Lower lobe of right lung (tissue), 2 donors: ENCODE data around the gene SLC25A18. TPM values are rescaled to one million over a fixed set of nuclear protein-coding genes. Genes with fewer than 3 reads are reported as not detected.
A peak's percentile ranks its signal among the peaks of the same experiment; 100 is the strongest.

Experiments
- ATAC-seq, 2 donors: fragments of 200-7000 bp; cut with Tn5 transposase; one replicate each; pipeline ENCODE4 v1.9.1; 2020 to 2022; ENCODE audit warnings: mild to moderate bottlenecking in 2 of 2, moderate library complexity in 2 of 2
- DNase-seq: peaks from one replicate; pipeline ENCODE4 v3.0.0-alpha.2; 2020
- H3K27ac ChIP-seq: fragments of 200-600 bp; one replicate; pipeline ENCODE4 v1.8.0; 2022
- H3K27me3 ChIP-seq: fragments of 200-600 bp; one replicate; pipeline ENCODE4 v1.8.0; 2022; ENCODE audit warnings: low read depth
- H3K36me3 ChIP-seq: fragments of 200-600 bp; one replicate; pipeline ENCODE4 v1.8.0; 2022; ENCODE audit warnings: mild to moderate bottlenecking
- H3K4me1 ChIP-seq: fragments of 200-600 bp; one replicate; pipeline ENCODE4 v1.8.0; 2022
- H3K4me3 ChIP-seq: fragments of 200-600 bp; one replicate; pipeline ENCODE4 v1.8.0; 2022; ENCODE audit warnings: mild to moderate bottlenecking
- H3K9me3 ChIP-seq: fragments of 200-600 bp; one replicate; pipeline ENCODE4 v1.8.0; 2022
- intact Hi-C: fragments of 100-400 bp; cut with DNase I; formaldehyde crosslinking; loops from one replicate; pipeline ENCODE4 v1.11.0; 2022
- total RNA-seq: library from RNA; stranded (reverse); fragmentation: NEBNext Ultra II Directional; extraction: Animal tissue kit (Norgen Biotek cat#: 25700); gene quantifications from one replicate; pipeline ENCODE4 v1.2.1, GENCODE V29; 2021
- TF ChIP-seq, protein P1 (sequence below): fragments of 200-600 bp; IDR thresholded peaks from one replicate; pipeline ENCODE4 v1.8.0; 2022; ENCODE audit warnings: antibody characterized with exemption, mild to moderate bottlenecking
- donor health status: DM: no; HTN: yes; CAD: no; lungs with severe emphysema.

Gene SLC25A18
- total RNA-seq, 1 donor from 2014 or later, result 0.50 TPM

GRCh38 chr22:17548010-17548755 lies 15.1 kb upstream of the SLC25A18 start:
- TF ChIP-seq, protein P1, sequence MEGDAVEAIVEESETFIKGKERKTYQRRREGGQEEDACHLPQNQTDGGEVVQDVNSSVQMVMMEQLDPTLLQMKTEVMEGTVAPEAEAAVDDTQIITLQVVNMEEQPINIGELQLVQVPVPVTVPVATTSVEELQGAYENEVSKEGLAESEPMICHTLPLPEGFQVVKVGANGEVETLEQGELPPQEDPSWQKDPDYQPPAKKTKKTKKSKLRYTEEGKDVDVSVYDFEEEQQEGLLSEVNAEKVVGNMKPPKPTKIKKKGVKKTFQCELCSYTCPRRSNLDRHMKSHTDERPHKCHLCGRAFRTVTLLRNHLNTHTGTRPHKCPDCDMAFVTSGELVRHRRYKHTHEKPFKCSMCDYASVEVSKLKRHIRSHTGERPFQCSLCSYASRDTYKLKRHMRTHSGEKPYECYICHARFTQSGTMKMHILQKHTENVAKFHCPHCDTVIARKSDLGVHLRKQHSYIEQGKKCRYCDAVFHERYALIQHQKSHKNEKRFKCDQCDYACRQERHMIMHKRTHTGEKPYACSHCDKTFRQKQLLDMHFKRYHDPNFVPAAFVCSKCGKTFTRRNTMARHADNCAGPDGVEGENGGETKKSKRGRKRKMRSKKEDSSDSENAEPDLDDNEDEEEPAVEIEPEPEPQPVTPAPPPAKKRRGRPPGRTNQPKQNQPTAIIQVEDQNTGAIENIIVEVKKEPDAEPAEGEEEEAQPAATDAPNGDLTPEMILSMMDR, result no peak
- H3K9me3 ChIP-seq, result no peaks in the 10 kb centered on the region
- no peak overlapping the region for H3K27ac ChIP-seq
- ATAC-seq (no peak), DNase-seq (no peak)
- intact Hi-C loops, result no loop called here
- no peaks in the 10 kb centered on the region for H3K27me3 ChIP-seq
- H3K36me3 ChIP-seq, result peaks cover 36% of the 10 kb centered on the region
- no peak overlapping the region for H3K4me3 ChIP-seq
- H3K4me1 ChIP-seq, result no peaks in the 10 kb centered on the region

- Histone ChIP-seq H3K4me3 (no peak overlapping the region), H3K4me1 (no peaks in the 10 kb centered on the region), H3K36me3 (peaks cover 35% of the 10 kb centered on the region), H3K9me3 (no peaks in the 10 kb centered on the region), H3K27ac (no peak overlapping the region), H3K27me3 (no peaks in the 10 kb centered on the region)
- DNase-seq, result no peak
- TF ChIP-seq, protein P1, result no peak
- no peak for ATAC-seq
- intact Hi-C loops, result no loop called here
Measured at GRCh38 chr22:17548756-17549035, 14.6 kb upstream of the SLC25A18 start.

- Histone ChIP-seq H3K4me3 (no peak overlapping the region), H3K27ac (no peak overlapping the region), H3K9me3 (no peaks in the 10 kb centered on the region), H3K36me3 (peaks cover 32% of the 10 kb centered on the region), H3K27me3 (no peaks in the 10 kb centered on the region), H3K4me1 (no peaks in the 10 kb centered on the region)
- ATAC-seq, result no peak
- no peak for DNase-seq
- intact Hi-C loops, result no loop called here
- TF ChIP-seq, protein P1, result no peak
Measured at GRCh38 chr22:17549183-17549582, 14.1 kb upstream of the SLC25A18 start.

- ATAC-seq (no peak), DNase-seq (no peak)
- Histone ChIP-seq H3K27ac (no peak overlapping the region), H3K4me1 (no peaks in the 10 kb centered on the region), H3K9me3 (no peaks in the 10 kb centered on the region), H3K27me3 (no peaks in the 10 kb centered on the region), H3K4me3 (no peak overlapping the region), H3K36me3 (peaks cover 32% of the 10 kb centered on the region)
- TF ChIP-seq, protein P1, result no peak
- intact Hi-C loops, result no loop called here
Measured at GRCh38 chr22:17549655-17550054, 13.6 kb upstream of the SLC25A18 start.

GRCh38 chr22:17552737-17553136 lies 10.6 kb upstream of the SLC25A18 start:
- no peaks in the 10 kb centered on the region for H3K27me3 ChIP-seq
- ATAC-seq (peak; percentile 76 to 77), DNase-seq (peak; percentile 56)
- H3K4me1 ChIP-seq, result no peaks in the 10 kb centered on the region
- H3K36me3 ChIP-seq, result peaks cover 32% of the 10 kb centered on the region
- no peak overlapping the region for H3K27ac ChIP-seq
- no peaks in the 10 kb centered on the region for H3K9me3 ChIP-seq
- TF ChIP-seq, protein P1, result no peak
- no peak overlapping the region for H3K4me3 ChIP-seq
- intact Hi-C loops, result no loop called here
